H1 (cell line): ENCODE data around the gene C19orf25. TPM values are rescaled to one million over a fixed set of nuclear protein-coding genes. Genes with fewer than 3 reads are reported as not detected.

Experiments
- CTCF ChIA-PET: fragments of 300-600 bp; sonication (Branson Sonifier 250); formaldehyde crosslinking; loops from one replicate; lab custom pipeline; 2021; ENCODE audit not compliant: partially characterized antibody; lab: Charles Lee
- POLR2A ChIA-PET: fragments of 300-600 bp; sonication (Branson Sonifier 250); formaldehyde crosslinking; loops from one replicate; lab custom pipeline; 2021; ENCODE audit warnings: inconsistent platforms; ENCODE audit not compliant: partially characterized antibody; lab: Charles Lee
- DNase-seq, 2 experiments: peaks; one replicate each; pipeline versions ENCODE4 v3.0.0 to v3.0.0-alpha.2; 2010 to 2022; ENCODE audit warnings: low spot score in 2 of 2, low read depth in 1 of 2, mixed read lengths in 1 of 2
- FAIRE-seq: peaks from 2 replicates; lab custom pipeline; 2011; peaks lifted over from hg19 to GRCh38; lab: Jason Lieb, UNC
- H2AFZ ChIP-seq: 2 replicates; pipeline ENCODE4 v1.8.1; 2012; ENCODE audit warnings: low read length, inconsistent platforms
- H2AK5ac ChIP-seq: 2 replicates; pipeline ENCODE4 v1.6.1; 2013; ENCODE audit warnings: low read depth, low read length
- H2BK120ac ChIP-seq: replicated peaks from 2 replicates; pipeline ENCODE3; 2013; ENCODE audit warnings: low read depth, low read length, inconsistent platforms
- H2BK12ac ChIP-seq: 2 replicates; pipeline ENCODE4 v1.6.1; 2013; ENCODE audit warnings: low read depth, low read length
- H2BK15ac ChIP-seq: 2 replicates; pipeline ENCODE4 v1.6.1; 2013; ENCODE audit warnings: low read length
- H2BK20ac ChIP-seq: 2 replicates; pipeline ENCODE4 v1.6.1; 2013; ENCODE audit warnings: low read length
- H2BK5ac ChIP-seq: 2 replicates; pipeline ENCODE4 v1.6.1; 2013; ENCODE audit warnings: low read depth, low read length
- H3K14ac ChIP-seq: 2 replicates; pipeline ENCODE4 v1.6.1; 2013; ENCODE audit warnings: inconsistent platforms; ENCODE audit not compliant: insufficient read length
- H3K18ac ChIP-seq: 2 replicates; pipeline ENCODE4 v1.6.1; 2013; ENCODE audit warnings: low read length; ENCODE audit errors: extremely low read depth
- H3K23ac ChIP-seq: 2 replicates; pipeline ENCODE4 v1.6.1; 2013; ENCODE audit warnings: inconsistent platforms; ENCODE audit not compliant: insufficient read length
- H3K23me2 ChIP-seq: 2 replicates; pipeline ENCODE4 v1.6.1; 2013; ENCODE audit warnings: low read depth, low read length
- H3K27ac ChIP-seq: 2 replicates; pipeline ENCODE4 v1.6.1; 2011; ENCODE audit warnings: low read depth, low read length, inconsistent platforms
- H3K27me3 ChIP-seq, 4 experiments: replicated peaks in 1 of 4; 1 replicate in 1 of 4; 2 replicates in 3 of 4; pipeline versions ENCODE4 v1.6.1 to v1.8.1; 2011 to 2013; ENCODE audit warnings: low read length in 3 of 4, mild to moderate bottlenecking in 3 of 4, inconsistent platforms in 2 of 4, mixed read lengths in 2 of 4, moderate library complexity in 1 of 4; ENCODE audit not compliant: control insufficient read depth in 3 of 4, insufficient read depth in 3 of 4; ENCODE audit errors: extremely low read depth in 1 of 4
- H3K36me3 ChIP-seq, 4 experiments: 2 replicates each; pipeline versions ENCODE4 v1.6.1 to v1.8.1; 2011 to 2013; ENCODE audit warnings: mild to moderate bottlenecking in 4 of 4, low read length in 3 of 4, moderate library complexity in 2 of 4, control low read depth in 1 of 4, inconsistent platforms in 1 of 4; ENCODE audit not compliant: insufficient read depth in 4 of 4, control insufficient read depth in 2 of 4
- H3K4ac ChIP-seq: replicated peaks from 2 replicates; pipeline ENCODE3; 2013; ENCODE audit warnings: low read length, low read depth, mixed read lengths, inconsistent platforms; ENCODE audit not compliant: insufficient read length
- H3K4me1 ChIP-seq, 4 experiments: replicated peaks in 1 of 4; 1 replicate in 1 of 4; 2 replicates in 3 of 4; pipeline versions ENCODE4 v1.6.1 to v1.8.1; 2011 to 2013; ENCODE audit warnings: low read length in 3 of 4, inconsistent platforms in 2 of 4, mixed read lengths in 1 of 4; ENCODE audit not compliant: insufficient read depth in 4 of 4, control insufficient read depth in 3 of 4
- H3K4me2 ChIP-seq, 2 experiments: 2 replicates each; pipeline versions ENCODE4 v1.6.1 to v1.8.1; 2011 to 2013; ENCODE audit warnings: low read depth in 2 of 2, low read length in 2 of 2, control low read depth in 1 of 2, inconsistent platforms in 1 of 2, mild to moderate bottlenecking in 1 of 2; ENCODE audit not compliant: insufficient read depth in 1 of 2
- H3K4me3 ChIP-seq, 4 experiments: fragments of 200-600, 300-600 bp in 1 of 4; sonication (generic), shearing (Covaris generic), sonication (Bioruptor Twin) in 1 of 4; 2 replicates each; pipeline versions ENCODE4 v1.5.1 to v1.8.1; 2011 to 2016; ENCODE audit warnings: low read length in 4 of 4, low read depth in 3 of 4, control low read depth in 2 of 4, inconsistent platforms in 2 of 4, mild to moderate bottlenecking in 2 of 4, mixed read lengths in 1 of 4, moderate library complexity in 1 of 4; ENCODE audit not compliant: insufficient read depth in 2 of 4; ENCODE audit errors: extremely low read depth in 1 of 4
- H3K56ac ChIP-seq: replicated peaks from 2 replicates; pipeline ENCODE3; 2013; ENCODE audit warnings: low read depth, mild to moderate bottlenecking, mixed read lengths, low read length, inconsistent platforms; ENCODE audit not compliant: insufficient read length
- H3K79me1 ChIP-seq: 2 replicates; pipeline ENCODE4 v1.6.1; 2013; ENCODE audit warnings: low read depth, low read length, control low read depth
- H3K79me2 ChIP-seq, 2 experiments: 2 replicates each; pipeline versions ENCODE4 v1.6.1 to v1.8.1; 2012 to 2013; ENCODE audit warnings: low read length in 2 of 2, mild to moderate bottlenecking in 2 of 2, inconsistent platforms in 1 of 2; ENCODE audit not compliant: insufficient read depth in 2 of 2, control insufficient read depth in 1 of 2
- H3K9ac ChIP-seq, 4 experiments: replicated peaks in 1 of 4; 1 replicate in 1 of 4; 2 replicates in 3 of 4; pipeline versions ENCODE4 v1.6.1 to v1.8.1; 2011 to 2013; ENCODE audit warnings: low read depth in 3 of 4, low read length in 3 of 4, control low read depth in 2 of 4, mild to moderate bottlenecking in 2 of 4, moderate library complexity in 2 of 4, inconsistent platforms in 1 of 4; ENCODE audit errors: extremely low read depth in 1 of 4
- H3K9me3 ChIP-seq, 2 experiments: 2 replicates each; pipeline versions ENCODE4 v1.6.1 to v1.8.1; 2012 to 2013; ENCODE audit warnings: mild to moderate bottlenecking in 2 of 2, moderate library complexity in 2 of 2, control low read depth in 1 of 2, inconsistent platforms in 1 of 2, low read depth in 1 of 2, low read length in 1 of 2, mixed read lengths in 1 of 2; ENCODE audit not compliant: insufficient read depth in 2 of 2
- H4K20me1 ChIP-seq, 2 experiments: replicated peaks in 1 of 2; 2 replicates each; pipeline versions ENCODE3 to v1.8.1; 2011 to 2013; ENCODE audit warnings: inconsistent platforms in 2 of 2, low read length in 2 of 2, mild to moderate bottlenecking in 1 of 2; ENCODE audit not compliant: insufficient read depth in 2 of 2, control insufficient read depth in 1 of 2
- H4K5ac ChIP-seq: 2 replicates; pipeline ENCODE4 v1.6.1; 2013; ENCODE audit warnings: low read length, low read depth, mixed read lengths, inconsistent platforms; ENCODE audit not compliant: insufficient read length
- H4K8ac ChIP-seq: 2 replicates; pipeline ENCODE4 v1.8.0; 2013; ENCODE audit warnings: mild to moderate bottlenecking, moderate library complexity, low read length, inconsistent platforms; ENCODE audit not compliant: insufficient read depth; ENCODE audit errors: extremely low read depth
- H4K91ac ChIP-seq: replicated peaks from 2 replicates; pipeline ENCODE3; 2013; ENCODE audit warnings: low read length, mixed read lengths, inconsistent platforms; ENCODE audit not compliant: insufficient read length
- KDM4A ChIP-seq: IDR thresholded peaks from one replicate; pipeline ENCODE4 v1.7.1; 2012; ENCODE audit warnings: low read depth, mild to moderate bottlenecking, moderate library complexity, low read length, inconsistent platforms; ENCODE audit not compliant: severe bottlenecking
- TEAD4 ChIP-seq: IDR thresholded peaks from 2 replicates; pipeline ENCODE4 v1.6.1; 2012; ENCODE audit warnings: low read depth, low read length, inconsistent platforms, mixed read lengths
- WGBS, 2 experiments: shearing (Covaris generic) in 1 of 2; methylation state at CpG; one replicate each; pipeline versions ENCODE4 v1.1.6 to v1.1.7; 2013 to 2015; ENCODE audit warnings: low lambda C conversion rate in 2 of 2, mixed read lengths in 2 of 2, inconsistent platforms in 1 of 2, low coverage in 1 of 2, missing lambda C conversion rate in 1 of 2; ENCODE audit not compliant: insufficient replicate concordance in 2 of 2, insufficient coverage in 1 of 2, insufficient read length in 1 of 2; ENCODE audit errors: extremely low coverage in 1 of 2, missing lambda C conversion rate in 1 of 2; 5-methylcytosine and 5-hydroxymethylcytosine counted together
- polyA plus RNA-seq, 7 experiments: library from polyadenylated mRNA; depleted of rRNA in 3 of 7; stranded (reverse) in 5 of 7; unstranded in 2 of 7; fragments of >200 nt in 5 of 7; fragments of 200-250 nt in 2 of 7; gene quantifications; 1 replicate in 5 of 7; 2 replicates in 1 of 7; 4 replicates in 1 of 7; pipeline versions ENCODE4 v1.2.1 to v1.2.3, GENCODE V29; 2011 to 2013; ENCODE audit warnings: missing spikeins in 2 of 7, mixed read lengths in 2 of 7
- total RNA-seq: library from RNA; stranded (reverse); fragmentation: NEBNext Ultra II Directional; extraction: Animal tissue kit (Norgen Biotek cat#: 25700); gene quantifications from 2 replicates; pipeline ENCODE4 v1.2.1, GENCODE V29; 2021

Gene C19orf25
- total and polyA plus RNA-seq, 2 of the 8 experiments (the other 6 are each of a cell fraction or from before 2014, with no cell fraction given), result 41.3 to 67.4 TPM

GRCh38 chr19:1510442-1510806 is 31.4 kb upstream of the C19orf25 start:
- Histone ChIP-seq H3K9ac (no peak overlapping the region), H2AFZ (no peak overlapping the region)

More at GRCh38 chr19:1510442-1510806, 31.4 kb upstream of the C19orf25 start:
- Histone ChIP-seq H3K27ac (no peak overlapping the region), H3K79me1 (no peaks in the 10 kb centered on the region), H3K36me3 (no peaks in the 10 kb centered on the region), H3K9me3 (no peaks in the 10 kb centered on the region), H3K23me2 (peaks cover 6% of the 10 kb centered on the region; the same call in 1 of the 2 replicates), H3K4me3 (no peak overlapping the region), H2BK5ac (no peak overlapping the region), H3K4ac (no peak overlapping the region), H4K5ac (no peak overlapping the region), H4K8ac (no peak overlapping the region), H3K4me2 (0 out of 4 replicates have a peak overlapping the region, but pooled peaks of 1 of the 2 experiments have one; percentile 9), H3K27me3 (peaks cover 0 to 10% (median 5%) of the 10 kb centered on the region in 4 experiments; a peak in 6 of 7 replicates), H2AK5ac (no peak overlapping the region), H3K4me1 (peaks cover 0 to 3% (median 0%) of the 10 kb centered on the region in 4 experiments; a peak in 3 of 7 replicates)
- no peak for DNase-seq
- TF ChIP-seq TEAD4, result peak; percentile 38; the same call in 1 of the 2 replicates
- no peak for TF ChIP-seq KDM4A
- TF ChIP-seq, all 59 proteins: peak for 1
- peaks cover 0 to 6% of the 10 kb centered on the region in 2 experiments for H4K20me1 ChIP-seq
- ChIA-PET CTCF (no interaction called here), POLR2A (no interaction called here)
- no peaks in the 10 kb centered on the region for H3K79me2 ChIP-seq
- H2BK15ac ChIP-seq, result peak overlapping the region; percentile 46; the same call in 1 of the 2 replicates
- no peak overlapping the region for H2BK20ac ChIP-seq
- whole genome bisulfite sequencing, 2 experiments, result 76% methylated on average over 4 of the region's 25 CpGs; no CpG with 5 or more reads in 1 of the 2 experiments
- FAIRE-seq, result no peak
- H3K18ac ChIP-seq, result no peak overlapping the region
- H3K23ac ChIP-seq, result no peak overlapping the region
- no peak overlapping the region for H3K56ac ChIP-seq
- H4K91ac ChIP-seq, result no peak overlapping the region
- no peak overlapping the region for H2BK120ac ChIP-seq
- no peak overlapping the region for H2BK12ac ChIP-seq
- H3K14ac ChIP-seq, result no peak overlapping the region
